GM23338 (cell line): ENCODE measurements around the gene SLC22A16. TPM values are rescaled to one million over a fixed set of nuclear protein-coding genes. Genes with fewer than 3 reads are reported as not detected.

Experiments
- ATAC-seq: fragments of 200-7000 bp; cut with Tn5 transposase; 3 replicates; pipeline ENCODE4 v1.9.1; 2020
- DNase-seq: peaks from one replicate; pipeline ENCODE4 v3.0.0-alpha.2; 2015; ENCODE audit warnings: low spot score
- H2AFZ ChIP-seq: fragments of 200-600 bp; sonication (generic); 2 replicates; pipeline ENCODE4 v1.8.0; 2016; ENCODE audit warnings: antibody characterized with exemption, mild to moderate bottlenecking, moderate library complexity
- H3F3A ChIP-seq: fragments of 200-600 bp; sonication (generic); replicated peaks from 2 replicates; pipeline ENCODE4 v1.8.0; 2017; ENCODE audit warnings: antibody characterized with exemption, mixed run types, low read depth
- H3K27ac ChIP-seq: fragments of 200-600 bp; sonication (generic); 2 replicates; pipeline ENCODE4 v1.6.1; 2016; ENCODE audit warnings: low read depth
- H3K27me3 ChIP-seq: fragments of 200-600 bp; sonication (generic); 2 replicates; pipeline ENCODE4 v1.8.0; 2016; ENCODE audit warnings: mild to moderate bottlenecking, mixed run types, moderate library complexity; ENCODE audit not compliant: insufficient read depth
- H3K36me3 ChIP-seq: fragments of 200-600 bp; sonication (generic); 2 replicates; pipeline ENCODE4 v1.8.0; 2016; ENCODE audit warnings: mild to moderate bottlenecking; ENCODE audit not compliant: insufficient read depth
- H3K4me1 ChIP-seq: fragments of 200-600 bp; sonication (generic); 2 replicates; pipeline ENCODE4 v1.8.0; 2016; ENCODE audit warnings: mild to moderate bottlenecking, moderate library complexity; ENCODE audit not compliant: insufficient read depth
- H3K4me2 ChIP-seq: fragments of 200-600 bp; sonication (generic); 2 replicates; pipeline ENCODE4 v1.7.1; 2017; ENCODE audit warnings: mixed run types
- H3K4me3 ChIP-seq: fragments of 200-600 bp; sonication (generic); 2 replicates; pipeline ENCODE4 v1.6.1; 2016; ENCODE audit warnings: mixed run types
- H3K79me2 ChIP-seq: fragments of 200-600 bp; sonication (generic); replicated peaks from 2 replicates; pipeline ENCODE4 v1.8.0; 2017; ENCODE audit warnings: mild to moderate bottlenecking; ENCODE audit not compliant: insufficient read depth
- H3K9me2 ChIP-seq: fragments of 200-600 bp; sonication (generic); 2 replicates; pipeline ENCODE4 v1.8.0; 2017; ENCODE audit not compliant: insufficient read depth
- H4K20me1 ChIP-seq: fragments of 200-600 bp; sonication (generic); replicated peaks from 2 replicates; pipeline ENCODE4 v1.8.0; 2017; ENCODE audit warnings: mild to moderate bottlenecking; ENCODE audit not compliant: insufficient read depth
- H3K27ac Mint-ChIP-seq: 2 replicates; pipeline ENCODE4 v1.8.0; 2020; ENCODE audit warnings: inconsistent platforms, mild to moderate bottlenecking, moderate library complexity, mixed read lengths
- H3K27me3 Mint-ChIP-seq: 3 replicates; pipeline ENCODE4 v1.8.0; 2022; ENCODE audit warnings: low read depth, mild to moderate bottlenecking, moderate library complexity, mixed read lengths, inconsistent platforms; ENCODE audit not compliant: insufficient read depth, poor library complexity
- H3K36me3 Mint-ChIP-seq: 3 replicates; pipeline ENCODE4 v1.8.0; 2021; ENCODE audit warnings: low read depth, mild to moderate bottlenecking, inconsistent platforms, moderate library complexity, mixed read lengths
- H3K4me1 Mint-ChIP-seq: 3 replicates; pipeline ENCODE4 v1.8.0; 2020; ENCODE audit warnings: mild to moderate bottlenecking, inconsistent platforms, mixed read lengths
- H3K4me3 Mint-ChIP-seq: 3 replicates; pipeline ENCODE4 v1.8.0; 2021; ENCODE audit warnings: moderate library complexity, mild to moderate bottlenecking, inconsistent platforms, mixed read lengths
- H3K9me3 Mint-ChIP-seq: 3 replicates; pipeline ENCODE4 v1.8.0; 2020; ENCODE audit warnings: moderate library complexity, mild to moderate bottlenecking, inconsistent platforms, mixed read lengths
- EZH2 ChIP-seq: fragments of 200-600 bp; sonication (generic); IDR thresholded peaks from one replicate; pipeline ENCODE4 v1.8.0; 2017; ENCODE audit warnings: antibody characterized with exemption, mild to moderate bottlenecking, low read depth; ENCODE audit not compliant: unreplicated experiment
- EZH2phosphoT487 ChIP-seq: fragments of 200-600 bp; sonication (generic); IDR thresholded peaks from one replicate; pipeline ENCODE4 v1.8.1; 2018; ENCODE audit warnings: antibody characterized with exemption; ENCODE audit not compliant: unreplicated experiment
- JUNB ChIP-seq: IDR thresholded peaks from one replicate; pipeline ENCODE4 v1.6.1; 2016; ENCODE audit warnings: antibody characterized with exemption; ENCODE audit not compliant: unreplicated experiment
- NANOG ChIP-seq: IDR thresholded peaks from 2 replicates; pipeline ENCODE4 v1.6.1; 2016; ENCODE audit warnings: antibody characterized with exemption, borderline replicate concordance
- POLR2AphosphoS5 ChIP-seq: IDR thresholded peaks from 2 replicates; pipeline ENCODE4 v1.6.1; 2016; ENCODE audit warnings: antibody characterized with exemption, low read depth
- REST ChIP-seq: IDR thresholded peaks from one replicate; pipeline ENCODE4 v1.6.1; 2018; ENCODE audit warnings: antibody characterized with exemption; ENCODE audit not compliant: unreplicated experiment
- STAT1 ChIP-seq: IDR thresholded peaks from one replicate; pipeline ENCODE4 v1.6.1; 2016; ENCODE audit warnings: antibody characterized with exemption; ENCODE audit not compliant: unreplicated experiment
- ZNF114 ChIP-seq: fragments of 250-450 bp; sonication (Bioruptor Pico); IDR thresholded peaks from 2 replicates; pipeline ENCODE4 v1.5.0; 2020; ENCODE audit warnings: mild to moderate bottlenecking, moderate library complexity
- ZNF331 ChIP-seq: fragments of 250-450 bp; sonication (Bioruptor Pico); IDR thresholded peaks from 2 replicates; pipeline ENCODE4 v1.5.0; 2020; ENCODE audit warnings: low read depth, mild to moderate bottlenecking, moderate library complexity
- ZNF462 ChIP-seq: fragments of 250-450 bp; sonication (Bioruptor Pico); IDR thresholded peaks from 2 replicates; pipeline ENCODE4 v1.5.0; 2020; ENCODE audit warnings: mild to moderate bottlenecking, moderate library complexity
- polyA plus RNA-seq: library from polyadenylated mRNA; unstranded; fragments of >200 nt; fragmentation: Nextera tagmentation; extraction: Ambion mirVana; gene quantifications from 2 replicates; pipeline ENCODE4 v1.2.1, GENCODE V29; 2016
- total RNA-seq: library from RNA; depleted of rRNA; stranded (reverse); fragments of >200 nt; shearing (Covaris generic); gene quantifications from 2 replicates; pipeline ENCODE4 v1.2.3, GENCODE V29; 2014

Gene SLC22A16
- total and polyA plus RNA-seq, 2 experiments from 2014 or later, result 0.37 to 0.42 TPM

- Histone ChIP-seq H3K4me1 (no peaks in the 10 kb centered on the region), H2AFZ (no peak overlapping the region), H3F3A (no peaks in the 10 kb centered on the region), H3K36me3 (no peaks in the 10 kb centered on the region), H3K4me2 (no peak overlapping the region), H3K27me3 (no peaks in the 10 kb centered on the region), H3K79me2 (no peaks in the 10 kb centered on the region), H3K9me2 (no peaks in the 10 kb centered on the region), H3K27ac (no peak overlapping the region), H3K4me3 (no peak overlapping the region), H4K20me1 (no peaks in the 10 kb centered on the region)
- no peak overlapping the region for H3K4me3 Mint-ChIP-seq
- H3K9me3 Mint-ChIP-seq, result peaks cover 8% of the 10 kb centered on the region
- no peak overlapping the region for H3K27ac Mint-ChIP-seq
- H3K27me3 Mint-ChIP-seq, result peaks cover 4% of the 10 kb centered on the region
- no peaks in the 10 kb centered on the region; the same call in 2 of the 3 replicates for H3K4me1 Mint-ChIP-seq
- TF ChIP-seq JUNB (no peak), EZH2 (no peak), REST (no peak), ZNF331 (no peak), STAT1 (no peak), ZNF462 (no peak), EZH2phosphoT487 (no peak), ZNF114 (CRISPR knock-in tag) (no peak), POLR2AphosphoS5 (no peak), NANOG (no peak)
- DNase-seq, result no peak
- ATAC-seq, result no peak
- no peaks in the 10 kb centered on the region for H3K36me3 Mint-ChIP-seq
These were observed 65.9 kb downstream of the SLC22A16 start for GRCh38 chr6:110410511-110410910.
